ENCODE results near the gene ICOSLG.
A peak's percentile ranks its signal among the peaks of the same experiment; 100 is the strongest.
"Not testable (repeated sequence)": the region's sequence is repeated elsewhere in the genome, so short reads cannot be mapped to it uniquely, and the experiment has no call there.

The ICOSLG gene, protein sequence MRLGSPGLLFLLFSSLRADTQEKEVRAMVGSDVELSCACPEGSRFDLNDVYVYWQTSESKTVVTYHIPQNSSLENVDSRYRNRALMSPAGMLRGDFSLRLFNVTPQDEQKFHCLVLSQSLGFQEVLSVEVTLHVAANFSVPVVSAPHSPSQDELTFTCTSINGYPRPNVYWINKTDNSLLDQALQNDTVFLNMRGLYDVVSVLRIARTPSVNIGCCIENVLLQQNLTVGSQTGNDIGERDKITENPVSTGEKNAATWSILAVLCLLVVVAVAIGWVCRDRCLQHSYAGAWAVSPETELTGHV

DNA sequence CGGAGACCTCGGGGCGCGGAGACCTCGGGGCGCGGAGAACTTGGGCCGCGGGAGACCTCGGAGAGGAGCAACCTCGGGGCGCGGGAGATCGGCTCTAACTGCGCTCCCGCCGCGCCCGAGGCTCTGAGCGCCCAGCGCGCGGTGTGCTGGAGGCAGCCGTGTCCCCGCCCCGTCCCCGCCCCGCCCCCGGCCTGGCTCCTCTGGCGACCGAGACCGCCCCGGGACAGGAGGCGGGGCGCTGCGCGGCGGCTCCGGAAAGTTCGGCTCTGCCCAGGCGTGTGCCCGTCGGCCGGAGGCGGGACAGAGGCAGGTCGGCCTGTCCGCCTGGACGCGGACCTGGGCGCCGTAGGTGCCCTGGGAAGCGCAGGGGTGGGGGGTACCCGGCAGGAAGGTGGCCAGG lies at the start of gene ICOSLG:
ICOSLG (minus strand) TSS at position 102 of the 400 bp plus-strand sequence. CDS start 126 bp downstream, outside the sequence.
- not testable (repeated sequence) for H3K36me3 ChIP-seq (ENCODE audit: control insufficient read depth, insufficient read depth, low read length); DNase-seq (ENCODE audit: extremely low read depth, insufficient read length); H3K4me3 ChIP-seq (replicated peaks; ENCODE audit: low read depth, low read length); H3K27me3 ChIP-seq (replicated peaks; ENCODE audit: control insufficient read depth, insufficient read depth, low read length)

DNA sequence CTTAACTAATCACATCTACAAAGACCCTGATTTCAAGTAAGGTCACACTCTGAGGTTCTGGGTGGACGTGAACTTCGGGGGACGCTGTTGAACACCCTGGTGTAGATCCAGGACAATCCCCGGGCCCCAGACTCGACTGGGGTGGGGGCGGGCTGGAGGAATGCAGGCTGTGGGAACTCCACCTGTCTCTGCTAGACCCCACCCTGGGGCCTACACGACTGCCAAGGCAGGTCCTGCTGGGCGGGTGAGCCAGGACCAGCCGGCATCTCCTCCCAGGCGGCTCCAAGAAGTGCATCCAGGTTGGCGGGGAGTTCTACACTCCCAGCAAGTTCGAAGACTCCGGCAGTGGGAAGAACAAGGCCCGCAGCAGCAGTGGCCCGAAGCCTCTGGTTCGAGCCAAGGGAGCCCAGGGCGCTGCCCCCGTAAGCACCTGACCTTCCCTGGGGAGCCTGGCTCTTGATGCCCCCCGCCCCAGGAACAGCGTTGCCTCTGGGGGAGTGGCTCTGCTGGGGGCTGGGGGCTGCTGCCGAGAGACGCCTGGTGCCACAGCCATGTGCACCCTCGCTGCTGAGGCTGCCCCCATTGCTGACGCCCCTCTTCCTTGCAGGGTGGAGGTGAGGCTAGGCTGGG lies 48.8 kb upstream of the ICOSLG start:
- TF ChIP-seq, protein P1, sequence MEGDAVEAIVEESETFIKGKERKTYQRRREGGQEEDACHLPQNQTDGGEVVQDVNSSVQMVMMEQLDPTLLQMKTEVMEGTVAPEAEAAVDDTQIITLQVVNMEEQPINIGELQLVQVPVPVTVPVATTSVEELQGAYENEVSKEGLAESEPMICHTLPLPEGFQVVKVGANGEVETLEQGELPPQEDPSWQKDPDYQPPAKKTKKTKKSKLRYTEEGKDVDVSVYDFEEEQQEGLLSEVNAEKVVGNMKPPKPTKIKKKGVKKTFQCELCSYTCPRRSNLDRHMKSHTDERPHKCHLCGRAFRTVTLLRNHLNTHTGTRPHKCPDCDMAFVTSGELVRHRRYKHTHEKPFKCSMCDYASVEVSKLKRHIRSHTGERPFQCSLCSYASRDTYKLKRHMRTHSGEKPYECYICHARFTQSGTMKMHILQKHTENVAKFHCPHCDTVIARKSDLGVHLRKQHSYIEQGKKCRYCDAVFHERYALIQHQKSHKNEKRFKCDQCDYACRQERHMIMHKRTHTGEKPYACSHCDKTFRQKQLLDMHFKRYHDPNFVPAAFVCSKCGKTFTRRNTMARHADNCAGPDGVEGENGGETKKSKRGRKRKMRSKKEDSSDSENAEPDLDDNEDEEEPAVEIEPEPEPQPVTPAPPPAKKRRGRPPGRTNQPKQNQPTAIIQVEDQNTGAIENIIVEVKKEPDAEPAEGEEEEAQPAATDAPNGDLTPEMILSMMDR (IDR thresholded peaks at IDR 0.05; ENCODE audit: insufficient read depth, low read length, poor library complexity, severe bottlenecking) = no peak
- H3K36me3 ChIP-seq (ENCODE audit: control insufficient read depth, insufficient read depth, low read length) = no peaks in the 10 kb centered on the region
- H3K27me3 ChIP-seq (replicated peaks; ENCODE audit: control insufficient read depth, insufficient read depth, low read length) = no peaks in the 10 kb centered on the region
- no peak for DNase-seq (ENCODE audit: extremely low read depth, insufficient read length)
- no peak overlapping the region for H3K4me3 ChIP-seq (replicated peaks; ENCODE audit: low read depth, low read length)

DNA sequence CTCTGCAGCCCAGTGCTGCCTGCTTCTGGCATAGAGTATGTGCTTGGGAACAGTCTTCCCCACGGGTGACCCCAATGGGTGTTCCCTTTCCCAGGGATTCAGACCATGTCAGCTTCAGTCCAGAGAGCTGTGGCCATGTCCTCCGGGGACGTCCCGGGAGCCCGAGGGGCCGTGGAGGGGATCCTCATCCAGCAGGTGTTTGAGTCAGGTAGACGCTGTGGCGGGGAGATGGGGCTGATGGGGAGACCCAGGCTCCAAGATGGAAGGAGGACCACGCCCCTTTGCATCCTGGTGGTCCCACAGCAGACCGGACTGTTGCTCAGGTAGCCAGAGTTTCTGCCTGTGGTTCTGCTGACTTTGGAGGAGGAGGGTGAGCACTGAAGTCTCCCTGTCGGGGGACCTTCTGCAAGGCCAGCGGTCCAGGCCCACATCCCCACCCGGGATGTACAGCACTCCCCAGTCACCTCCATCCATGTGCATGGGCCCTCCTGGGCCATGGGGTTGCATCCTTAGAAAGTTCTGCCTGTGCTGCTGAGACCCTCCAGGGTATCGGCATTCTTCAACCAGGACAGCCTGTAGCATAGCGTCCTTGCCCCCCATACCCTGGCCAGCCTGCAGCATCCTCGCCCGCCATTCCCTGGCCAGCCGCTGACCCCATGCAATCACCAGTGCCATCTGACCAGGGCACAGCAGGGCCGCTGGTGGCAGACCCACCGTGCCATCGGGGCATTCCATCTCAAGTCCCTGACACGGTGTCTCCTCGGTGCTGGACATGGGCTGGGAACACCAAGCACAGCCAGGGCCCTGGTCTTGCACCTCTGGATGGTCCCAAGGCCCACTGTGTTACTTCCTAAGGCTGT lies 47.7 kb upstream of the ICOSLG start:
- peak; percentile 9 for DNase-seq (ENCODE audit: extremely low read depth, insufficient read length)
- H3K27me3 ChIP-seq (replicated peaks; ENCODE audit: control insufficient read depth, insufficient read depth, low read length) = no peaks in the 10 kb centered on the region
- no peaks in the 10 kb centered on the region for H3K36me3 ChIP-seq (ENCODE audit: control insufficient read depth, insufficient read depth, low read length)
- no peak overlapping the region for H3K4me3 ChIP-seq (replicated peaks; ENCODE audit: low read depth, low read length)
- TF ChIP-seq, protein P1 (IDR thresholded peaks at IDR 0.05; ENCODE audit: insufficient read depth, low read length, poor library complexity, severe bottlenecking) = no peak

DNA sequence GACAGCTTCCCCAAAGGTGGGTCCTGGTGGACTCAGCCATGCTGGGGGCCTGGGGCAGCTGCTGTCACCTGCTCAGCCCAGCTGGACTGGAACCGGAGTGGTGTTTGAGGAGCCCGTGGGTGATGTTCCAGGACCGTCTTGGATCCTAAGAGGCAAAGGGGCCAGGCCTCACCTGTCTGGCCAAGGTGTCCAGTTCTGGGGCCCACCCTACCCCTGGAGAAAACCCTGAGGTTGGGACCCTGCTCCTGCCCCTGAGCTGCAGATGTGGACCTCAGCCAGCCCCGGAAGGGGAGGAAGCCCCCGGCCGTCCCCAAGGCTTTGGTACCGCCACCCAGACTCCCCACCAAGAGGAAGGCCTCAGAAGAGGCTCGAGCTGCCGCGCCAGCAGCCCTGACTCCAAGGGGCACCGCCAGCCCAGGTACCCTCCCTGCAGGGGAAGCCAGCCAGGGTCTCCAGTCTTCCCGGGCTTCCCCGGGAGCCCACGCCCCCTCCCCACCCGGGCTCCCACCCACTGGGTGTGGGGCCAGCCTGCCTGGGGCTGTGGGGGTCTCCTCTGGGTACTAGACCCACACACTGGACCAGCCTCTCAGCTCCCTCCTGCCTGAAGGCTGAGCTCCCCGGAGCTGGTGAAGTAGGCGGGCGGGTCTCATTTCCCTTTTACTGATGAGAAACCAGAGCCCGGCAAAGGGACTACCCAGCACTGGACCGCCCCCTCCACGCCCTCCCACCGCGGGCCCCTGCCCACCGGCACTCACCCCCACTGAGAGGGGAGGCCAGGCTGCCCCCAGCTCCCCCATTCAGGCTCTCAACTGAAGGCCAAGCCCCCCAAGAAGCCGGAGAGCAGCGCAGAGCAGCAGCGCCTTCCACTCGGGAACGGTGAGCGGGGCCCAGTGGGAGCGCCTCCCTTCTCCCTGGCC lies 46.2 kb upstream of the ICOSLG start:
- H3K4me3 ChIP-seq (replicated peaks; ENCODE audit: low read depth, low read length) = no peak overlapping the region
- no peaks in the 10 kb centered on the region for H3K36me3 ChIP-seq (ENCODE audit: control insufficient read depth, insufficient read depth, low read length)
- DNase-seq (ENCODE audit: extremely low read depth, insufficient read length) = peak; percentile 3
- no peaks in the 10 kb centered on the region for H3K27me3 ChIP-seq (replicated peaks; ENCODE audit: control insufficient read depth, insufficient read depth, low read length)
- TF ChIP-seq, protein P1 (IDR thresholded peaks at IDR 0.05; ENCODE audit: insufficient read depth, low read length, poor library complexity, severe bottlenecking) = no peak

DNA sequence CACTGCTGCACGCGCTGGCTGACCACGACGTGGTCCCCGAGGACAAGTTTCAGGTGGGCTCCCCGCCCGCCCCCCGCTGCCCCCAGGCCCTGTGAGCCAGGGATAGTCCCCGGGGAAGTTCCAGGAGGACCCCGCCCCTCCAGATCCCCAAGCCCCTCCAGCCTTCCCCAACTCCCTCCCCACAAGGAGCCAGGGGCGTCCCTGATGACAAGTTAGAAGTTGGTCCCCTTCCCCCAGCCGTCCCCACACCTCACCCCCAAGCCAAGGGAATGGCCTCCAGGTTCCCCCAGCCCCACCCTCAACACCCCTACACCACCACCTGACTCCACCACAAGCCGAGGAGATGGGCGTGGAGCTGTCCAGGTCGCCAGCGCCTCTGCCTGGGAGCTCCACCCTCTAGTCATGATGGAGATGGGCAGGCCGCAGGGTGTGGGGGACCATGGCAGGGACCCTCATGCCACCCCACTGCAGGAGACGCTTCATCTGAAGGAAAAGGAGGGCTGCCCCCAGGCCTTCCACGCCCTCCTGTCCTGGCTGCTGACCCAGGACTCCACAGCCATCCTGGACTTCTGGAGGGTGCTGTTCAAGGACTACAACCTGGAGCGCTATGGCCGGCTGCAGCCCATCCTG lies 45.5 kb upstream of the ICOSLG start:
- H3K36me3 ChIP-seq (ENCODE audit: control insufficient read depth, insufficient read depth, low read length) = no peaks in the 10 kb centered on the region
- no peaks in the 10 kb centered on the region for H3K27me3 ChIP-seq (replicated peaks; ENCODE audit: control insufficient read depth, insufficient read depth, low read length)
- H3K4me3 ChIP-seq (replicated peaks; ENCODE audit: low read depth, low read length) = no peak overlapping the region
- no peak for DNase-seq (ENCODE audit: extremely low read depth, insufficient read length)
- TF ChIP-seq, protein P1 (IDR thresholded peaks at IDR 0.05; ENCODE audit: insufficient read depth, low read length, poor library complexity, severe bottlenecking) = no peak
